GM19238 (cell line): ENCODE data around the gene DOK3.

ENCODE experiments used
- DNase-seq: peaks from one replicate; pipeline ENCODE4 v3.0.0; 2011; ENCODE audit warnings: low spot score; ENCODE audit not compliant: insufficient read length

DOK3 gene, protein sequence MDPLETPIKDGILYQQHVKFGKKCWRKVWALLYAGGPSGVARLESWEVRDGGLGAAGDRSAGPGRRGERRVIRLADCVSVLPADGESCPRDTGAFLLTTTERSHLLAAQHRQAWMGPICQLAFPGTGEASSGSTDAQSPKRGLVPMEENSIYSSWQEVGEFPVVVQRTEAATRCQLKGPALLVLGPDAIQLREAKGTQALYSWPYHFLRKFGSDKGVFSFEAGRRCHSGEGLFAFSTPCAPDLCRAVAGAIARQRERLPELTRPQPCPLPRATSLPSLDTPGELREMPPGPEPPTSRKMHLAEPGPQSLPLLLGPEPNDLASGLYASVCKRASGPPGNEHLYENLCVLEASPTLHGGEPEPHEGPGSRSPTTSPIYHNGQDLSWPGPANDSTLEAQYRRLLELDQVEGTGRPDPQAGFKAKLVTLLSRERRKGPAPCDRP

GRCh38 chr5:177509381-177509951, at the start of gene DOK3:
Gene DOK3 (minus strand): TSS chr5:177509826. CDS start chr5:177509540, 286 bp downstream.
- peak; percentile 49 for DNase-seq

GRCh38 chr5:177557796-177558195, 48.2 kb upstream of the DOK3 start:
- DNase-seq: no peak

DNA sequence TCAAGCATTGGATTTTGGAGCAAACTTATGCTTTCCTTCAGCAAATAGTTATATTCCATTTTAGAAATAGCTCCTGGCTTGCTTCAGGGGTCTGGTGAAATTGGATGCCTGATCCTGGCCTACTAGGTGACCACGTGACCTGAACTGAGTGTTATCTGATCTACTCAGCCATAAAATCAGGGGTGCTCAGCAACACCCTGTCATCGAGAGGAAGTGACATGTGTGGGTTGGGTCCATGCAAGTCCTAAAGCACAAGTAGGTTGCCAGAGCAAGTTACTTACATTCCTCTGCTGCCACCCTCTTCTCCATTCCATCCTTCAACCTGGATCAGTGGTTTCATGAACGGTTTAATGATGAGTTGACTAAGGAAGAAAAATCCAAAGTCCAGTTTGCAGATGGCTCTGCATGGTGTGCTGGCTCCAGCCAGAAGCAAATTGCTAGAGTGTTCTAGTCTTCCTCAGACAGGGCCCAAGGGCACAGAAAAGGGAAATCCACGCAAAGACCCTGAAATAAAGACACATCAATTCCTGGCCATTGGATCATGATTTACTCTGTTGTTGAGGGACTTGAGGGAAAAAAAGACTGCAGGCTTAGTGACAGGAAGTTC, 47.5 kb upstream of the DOK3 start:
- DNase-seq: no peak

DNA sequence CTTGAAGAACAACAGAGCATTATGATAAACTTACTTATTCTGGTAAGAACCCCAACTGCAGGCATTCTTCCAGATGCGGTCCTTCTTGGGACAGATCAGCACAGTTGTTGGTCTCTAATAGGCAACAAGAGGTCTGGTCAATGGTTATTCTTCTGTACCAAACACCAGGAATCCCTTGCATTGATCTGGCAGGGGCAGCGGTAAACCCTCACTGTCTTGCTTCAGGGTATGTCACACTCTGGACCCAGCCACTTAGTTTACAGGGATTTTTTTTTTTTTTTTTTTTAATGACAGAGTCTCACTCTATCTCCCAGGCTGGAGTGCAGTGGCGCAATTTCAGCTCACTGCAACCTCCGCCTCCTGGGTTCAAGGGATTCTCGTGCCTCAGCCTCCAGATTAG, 46.0 kb upstream of the DOK3 start:
- DNase-seq: no peak

GRCh38 chr5:177555228-177555627, 45.6 kb upstream of the DOK3 start:
- DNase-seq: no peak

DNA sequence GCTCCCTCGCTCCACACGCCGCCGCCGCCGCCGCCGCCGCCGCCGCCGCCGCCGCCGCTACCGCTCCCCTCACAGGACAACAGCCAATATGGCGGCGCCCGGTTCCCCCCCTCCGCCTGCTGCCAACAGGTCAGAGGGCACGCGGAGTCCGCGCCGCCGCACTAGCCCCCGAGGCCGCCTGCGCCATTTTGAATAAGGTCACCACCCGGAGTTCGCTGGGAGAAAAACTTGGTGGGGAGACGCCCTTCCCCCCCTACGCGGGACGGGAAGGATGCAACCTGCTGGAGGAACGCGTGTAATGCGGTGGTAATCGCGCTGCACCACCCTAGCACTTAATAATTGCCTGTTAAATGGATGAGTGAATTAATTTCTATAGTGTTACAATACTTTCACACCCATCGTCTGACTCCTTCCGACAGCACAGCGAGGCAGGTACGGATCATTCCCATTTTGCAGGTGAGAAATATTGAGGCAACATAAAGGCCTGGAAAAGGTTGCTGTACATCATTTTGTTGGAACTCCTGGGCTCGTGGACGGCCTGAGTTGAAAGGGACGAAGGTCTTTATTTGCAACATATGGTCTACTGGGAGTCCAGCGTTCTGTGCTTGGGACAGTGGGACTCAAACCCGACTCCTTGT, 45.0 kb upstream of the DOK3 start, which contains the start of gene FAM193B:
Gene FAM193B (minus strand): TSS at position 90 of the 638 bp plus-strand sequence. CDS start 105 bp downstream, outside the sequence.
- peak; percentile 99 for DNase-seq

- peak; percentile 75 for DNase-seq
Observed at GRCh38 chr5:177553671-177554429, 44.2 kb upstream of the DOK3 start.

DNA sequence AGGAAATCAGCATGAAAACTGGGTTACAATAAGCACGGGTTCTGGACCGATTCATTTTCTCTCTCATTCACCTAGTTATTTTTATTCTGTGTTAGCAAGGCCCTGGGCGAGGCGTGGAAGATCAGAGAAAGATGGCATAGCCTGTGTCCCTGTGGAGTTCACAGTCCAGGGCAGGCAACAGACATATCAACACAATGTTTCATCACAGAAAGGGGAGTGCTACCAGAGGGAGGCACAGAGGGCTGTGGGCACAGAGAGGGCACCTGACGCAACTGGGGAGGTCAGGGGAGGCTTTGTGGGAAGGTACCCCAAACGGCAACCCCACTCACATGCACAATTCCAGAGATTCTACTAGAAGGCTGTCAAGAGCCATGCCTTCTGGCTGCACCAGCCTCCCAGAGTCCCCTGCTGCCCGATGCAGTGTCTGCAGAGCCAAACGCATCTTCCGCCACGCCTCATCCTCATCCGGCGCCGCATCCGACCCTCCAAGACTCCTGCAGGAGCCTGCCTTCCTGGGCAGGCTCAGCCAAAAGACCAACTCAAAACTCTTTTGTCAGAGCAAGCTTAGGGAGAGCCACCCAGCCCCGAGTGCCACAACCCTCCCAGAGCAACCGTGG, 43.3 kb upstream of the DOK3 start:
- no peak for DNase-seq

DNA sequence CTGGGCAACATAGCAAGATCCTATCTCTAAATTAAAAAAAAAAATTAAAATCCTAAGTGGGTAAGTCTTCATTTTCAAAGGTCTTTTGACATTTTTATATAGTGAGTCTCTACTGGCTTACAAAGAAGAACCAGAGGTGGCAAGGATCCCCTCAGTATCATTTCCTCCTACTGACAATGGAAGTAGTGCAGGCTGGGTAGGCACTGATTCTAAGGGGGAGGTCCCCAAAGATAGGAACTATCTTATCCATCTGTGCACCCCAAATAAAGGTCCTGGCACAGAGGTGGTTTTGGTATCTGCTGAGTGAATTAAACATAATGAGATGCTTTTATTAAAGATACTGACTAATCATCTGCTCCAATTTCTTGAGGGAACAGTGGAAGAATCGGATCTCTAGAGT, 40.5 kb upstream of the DOK3 start:
- DNase-seq: no peak

GRCh38 chr5:177548495-177548894, 38.9 kb upstream of the DOK3 start:
- DNase-seq: no peak

GRCh38 chr5:177547736-177548135, 38.1 kb upstream of the DOK3 start:
- DNase-seq: no peak

DNA sequence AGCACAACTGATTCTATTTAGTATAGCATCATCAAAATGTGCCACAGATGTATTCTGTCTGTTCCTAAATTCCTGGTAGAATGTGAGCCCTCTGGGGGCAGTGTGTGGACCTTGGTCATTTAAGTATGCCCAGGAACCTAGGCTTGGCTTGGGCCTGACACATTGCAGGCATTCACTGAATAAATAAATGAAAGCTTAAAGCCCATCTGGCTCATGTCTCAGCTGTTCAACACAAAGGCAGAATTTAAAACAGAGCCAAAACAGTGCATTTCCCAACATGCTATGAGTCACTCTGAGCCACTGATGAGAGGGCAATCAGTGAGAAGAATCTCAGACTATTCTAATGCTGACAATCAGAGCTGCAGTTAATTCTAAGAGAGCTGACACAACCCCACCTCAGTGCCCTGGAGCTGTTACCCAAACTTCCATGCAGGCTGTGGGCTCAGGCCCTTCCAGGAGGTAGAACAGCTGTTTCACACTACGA, 36.7 kb upstream of the DOK3 start:
- no peak for DNase-seq

GRCh38 chr5:177545487-177546257, 36.0 kb upstream of the DOK3 start:
- DNase-seq: no peak

DNA sequence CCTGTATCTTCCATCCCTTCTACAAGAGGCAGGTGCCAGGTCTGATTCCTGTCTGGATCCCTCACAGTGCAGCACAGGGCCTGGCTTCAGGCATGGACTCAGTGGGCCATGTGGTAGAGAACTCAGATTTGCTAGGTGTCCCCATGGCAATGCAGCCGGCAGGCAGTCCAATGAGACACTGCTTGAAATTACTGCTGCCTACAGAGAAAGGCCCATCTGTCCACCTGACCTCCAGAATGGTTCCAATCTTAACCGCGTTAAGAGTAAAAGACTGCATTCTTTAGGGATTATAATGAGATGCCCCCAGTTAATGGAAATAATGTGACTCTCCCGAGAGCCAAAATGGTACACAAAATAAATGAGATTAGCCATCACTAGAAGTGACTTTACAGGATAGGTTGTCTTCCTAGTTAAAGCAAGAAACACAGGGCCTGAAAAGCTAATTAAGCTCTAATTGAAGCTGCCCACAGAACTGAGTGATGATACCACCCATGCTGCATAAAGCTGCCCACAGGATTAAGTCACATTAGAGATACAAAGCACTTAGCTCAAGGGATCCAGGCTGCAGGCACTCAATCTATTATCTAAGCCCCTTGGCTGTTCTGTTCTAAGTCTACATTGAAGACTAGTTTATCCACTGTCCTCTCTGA, 33.3 kb upstream of the DOK3 start:
- no peak for DNase-seq

DNA sequence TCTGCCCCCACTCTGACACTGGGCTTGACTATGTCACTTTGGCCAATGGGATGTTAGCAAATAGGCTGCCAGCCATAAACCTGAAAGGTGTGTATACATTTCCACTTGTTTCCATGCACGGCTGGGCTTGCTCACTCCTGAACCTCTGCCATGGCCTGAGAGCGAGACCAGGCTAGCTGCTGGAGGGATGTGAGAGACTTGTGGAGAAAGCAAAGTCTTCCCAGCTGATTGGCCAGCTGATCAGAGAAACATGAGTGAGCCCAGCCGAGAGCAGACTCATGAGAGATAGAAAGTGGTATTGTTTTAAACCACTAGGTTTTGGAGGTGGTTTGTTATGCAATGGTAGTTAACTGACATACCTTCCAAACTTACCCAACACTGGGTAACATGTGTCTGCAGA, 30.8 kb upstream of the DOK3 start:
- no peak for DNase-seq

DNA sequence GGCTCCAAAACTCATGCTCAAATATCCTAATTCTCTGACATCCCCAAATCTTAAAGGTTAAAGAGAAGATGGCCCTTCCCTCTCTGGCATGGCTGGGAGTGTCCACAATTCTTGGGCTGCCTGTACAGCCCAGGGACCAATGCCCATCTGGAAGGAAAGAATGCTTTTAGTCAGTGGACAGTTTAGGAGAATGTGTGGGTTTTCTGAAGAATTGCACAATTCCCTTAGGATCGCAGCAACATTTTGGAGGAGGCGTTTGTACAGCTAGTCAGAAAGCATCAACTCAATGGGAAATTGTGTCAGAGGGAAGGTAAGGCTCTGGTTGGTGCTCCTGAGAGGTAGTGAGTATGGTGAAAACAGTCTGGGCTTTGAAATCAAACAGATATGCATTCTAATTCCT, 29.8 kb upstream of the DOK3 start:
- no peak for DNase-seq

DNA sequence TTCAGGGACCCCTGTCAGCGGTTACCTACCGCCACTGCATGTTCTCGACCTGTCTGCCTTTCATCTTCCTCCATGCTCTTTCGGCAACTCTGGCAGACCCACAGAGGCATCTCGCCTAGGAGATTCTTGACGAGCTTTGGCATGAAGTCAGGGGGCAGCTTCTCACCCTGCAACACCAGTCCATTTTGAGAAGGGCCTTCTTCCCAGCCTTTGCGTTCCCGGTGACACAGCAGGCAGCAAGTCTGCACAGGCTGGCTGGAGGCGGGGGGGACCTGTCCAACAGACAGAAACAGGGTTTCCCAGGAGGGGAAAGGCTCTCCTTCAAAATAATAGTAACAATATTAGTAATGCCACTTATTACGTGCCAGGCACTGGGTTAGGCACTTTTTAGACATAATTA, 29.2 kb upstream of the DOK3 start:
- no peak for DNase-seq

- no peak for DNase-seq
Observed at GRCh38 chr5:177537389-177538361, 28.0 kb upstream of the DOK3 start.
